ENCODE measurements around the gene SMTNL2. TPM values are rescaled to one million over a fixed set of nuclear protein-coding genes. Genes with fewer than 3 reads are reported as not detected.
A peak's percentile ranks its signal among the peaks of the same experiment; 100 is the strongest.

SMTNL2 gene
- total and polyA plus RNA-seq, 2 donors (not counting 1 experiment from before 2014, with no cell fraction given) = 0.17 to 0.99 TPM

DNA sequence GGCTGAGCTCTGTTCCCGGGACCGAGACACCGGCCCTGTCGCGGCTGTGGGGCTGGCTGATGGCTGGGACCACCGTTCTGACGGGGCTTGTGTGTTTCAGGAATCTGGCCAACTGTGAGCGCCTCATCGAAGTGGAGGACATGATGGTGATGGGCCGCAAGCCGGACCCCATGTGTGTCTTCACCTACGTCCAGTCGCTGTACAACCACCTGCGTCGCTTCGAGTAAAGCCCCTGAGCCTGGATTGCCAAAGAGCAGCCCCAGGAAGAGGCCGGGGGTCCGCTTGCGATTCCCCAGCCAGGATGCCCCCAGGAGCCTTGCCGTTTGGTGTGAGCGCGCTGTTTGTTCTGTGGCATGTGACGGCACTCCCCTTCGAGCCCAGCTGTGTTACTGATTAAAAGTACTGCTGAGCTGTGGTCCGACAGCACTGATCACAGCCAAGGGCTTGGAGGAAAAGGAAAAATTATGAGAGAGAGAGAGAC, 23.0 kb downstream of the SMTNL2 start:
- H4K20me1 ChIP-seq (ENCODE audit: control insufficient read depth, extremely low read depth, insufficient read depth, low read length) = no peaks in the 10 kb centered on the region
- no peak for DNase-seq (ENCODE audit: low read depth in 2 of 2)
- no peak overlapping the region for H3K9ac ChIP-seq (ENCODE audit: insufficient read depth, low read length)
- H3K4me2 ChIP-seq (ENCODE audit: extremely low read depth, insufficient read depth, low read length) = no peak overlapping the region
- no peak for TF ChIP-seq EZH2 (IDR thresholded peaks at IDR 0.05; ENCODE audit: low read length, missing control alignments)
- TF ChIP-seq, protein P1, sequence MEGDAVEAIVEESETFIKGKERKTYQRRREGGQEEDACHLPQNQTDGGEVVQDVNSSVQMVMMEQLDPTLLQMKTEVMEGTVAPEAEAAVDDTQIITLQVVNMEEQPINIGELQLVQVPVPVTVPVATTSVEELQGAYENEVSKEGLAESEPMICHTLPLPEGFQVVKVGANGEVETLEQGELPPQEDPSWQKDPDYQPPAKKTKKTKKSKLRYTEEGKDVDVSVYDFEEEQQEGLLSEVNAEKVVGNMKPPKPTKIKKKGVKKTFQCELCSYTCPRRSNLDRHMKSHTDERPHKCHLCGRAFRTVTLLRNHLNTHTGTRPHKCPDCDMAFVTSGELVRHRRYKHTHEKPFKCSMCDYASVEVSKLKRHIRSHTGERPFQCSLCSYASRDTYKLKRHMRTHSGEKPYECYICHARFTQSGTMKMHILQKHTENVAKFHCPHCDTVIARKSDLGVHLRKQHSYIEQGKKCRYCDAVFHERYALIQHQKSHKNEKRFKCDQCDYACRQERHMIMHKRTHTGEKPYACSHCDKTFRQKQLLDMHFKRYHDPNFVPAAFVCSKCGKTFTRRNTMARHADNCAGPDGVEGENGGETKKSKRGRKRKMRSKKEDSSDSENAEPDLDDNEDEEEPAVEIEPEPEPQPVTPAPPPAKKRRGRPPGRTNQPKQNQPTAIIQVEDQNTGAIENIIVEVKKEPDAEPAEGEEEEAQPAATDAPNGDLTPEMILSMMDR (conservative IDR thresholded peaks at IDR 0.05 in 1 of 2, IDR thresholded peaks at IDR 0.05 in 1 of 2; ENCODE audit: low read depth in 1 of 2, low read length in 2 of 2) = no peak
- H3K27me3 ChIP-seq (ENCODE audit: control insufficient read depth, insufficient read depth, low read length) = peaks cover 8% of the 10 kb centered on the region
- no peak overlapping the region for H3K27ac ChIP-seq (ENCODE audit: insufficient read depth, low read length)
- no peaks in the 10 kb centered on the region for H3K36me3 ChIP-seq (ENCODE audit: control insufficient read depth, insufficient read depth, low read length)
- no peaks in the 10 kb centered on the region for H3K9me3 ChIP-seq (ENCODE audit: control insufficient read depth, insufficient read depth, low read depth, low read length)
- H3K4me3 ChIP-seq (replicated peaks in 1 of 4; ENCODE audit: control extremely low read depth in 1 of 4, insufficient read depth in 1 of 4, low read depth in 3 of 4, low read length in 4 of 4) = no peak overlapping the region
- H2AFZ ChIP-seq (ENCODE audit: low read length) = no peak overlapping the region
- peaks cover 3% of the 10 kb centered on the region for H3K4me1 ChIP-seq (ENCODE audit: control insufficient read depth, extremely low read depth, insufficient read depth, low read length)
- H3K79me2 ChIP-seq (ENCODE audit: control insufficient read depth, insufficient read depth, low read length) = no peaks in the 10 kb centered on the region

DNA sequence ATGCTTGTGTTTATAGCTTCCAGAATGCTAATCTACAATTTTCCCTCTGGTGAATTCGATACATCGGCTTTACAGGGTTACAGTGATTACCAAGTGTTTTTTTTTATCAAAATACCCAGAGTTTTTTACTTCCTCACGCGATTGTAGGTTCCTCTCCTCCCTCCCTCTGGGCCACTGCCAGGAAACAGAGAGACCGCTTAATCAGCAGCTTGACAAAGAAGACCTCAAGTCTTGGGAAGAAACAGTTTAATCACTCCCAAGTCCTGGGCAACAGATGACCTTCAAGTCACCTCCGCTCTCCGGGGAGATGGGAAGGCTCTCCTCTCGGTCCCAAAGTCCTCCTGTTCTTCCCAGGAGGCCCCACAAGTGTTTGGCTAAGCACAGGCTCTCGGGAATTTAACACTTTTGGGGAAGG, 23.5 kb downstream of the SMTNL2 start:
- H3K27ac ChIP-seq (ENCODE audit: insufficient read depth, low read length) = no peak overlapping the region
- H3K79me2 ChIP-seq (ENCODE audit: control insufficient read depth, insufficient read depth, low read length) = no peaks in the 10 kb centered on the region
- peaks cover 3% of the 10 kb centered on the region for H3K4me1 ChIP-seq (ENCODE audit: control insufficient read depth, extremely low read depth, insufficient read depth, low read length)
- H3K9ac ChIP-seq (ENCODE audit: insufficient read depth, low read length) = no peak overlapping the region
- TF ChIP-seq, protein P1 (conservative IDR thresholded peaks at IDR 0.05 in 1 of 2, IDR thresholded peaks at IDR 0.05 in 1 of 2; ENCODE audit: low read depth in 1 of 2, low read length in 2 of 2) = no peak
- TF ChIP-seq EZH2 (IDR thresholded peaks at IDR 0.05; ENCODE audit: low read length, missing control alignments) = no peak
- peak; percentile 67 to 85 for DNase-seq (ENCODE audit: low read depth in 2 of 2)
- H3K4me2 ChIP-seq (ENCODE audit: extremely low read depth, insufficient read depth, low read length) = no peak overlapping the region
- no peak overlapping the region for H3K4me3 ChIP-seq (replicated peaks in 1 of 4; ENCODE audit: control extremely low read depth in 1 of 4, insufficient read depth in 1 of 4, low read depth in 3 of 4, low read length in 4 of 4)
- peaks cover 8% of the 10 kb centered on the region for H3K27me3 ChIP-seq (ENCODE audit: control insufficient read depth, insufficient read depth, low read length)
- no peak overlapping the region for H2AFZ ChIP-seq (ENCODE audit: low read length)
- no peaks in the 10 kb centered on the region for H3K9me3 ChIP-seq (ENCODE audit: control insufficient read depth, insufficient read depth, low read depth, low read length)
- H3K36me3 ChIP-seq (ENCODE audit: control insufficient read depth, insufficient read depth, low read length) = no peaks in the 10 kb centered on the region
- H4K20me1 ChIP-seq (ENCODE audit: control insufficient read depth, extremely low read depth, insufficient read depth, low read length) = no peaks in the 10 kb centered on the region

DNA sequence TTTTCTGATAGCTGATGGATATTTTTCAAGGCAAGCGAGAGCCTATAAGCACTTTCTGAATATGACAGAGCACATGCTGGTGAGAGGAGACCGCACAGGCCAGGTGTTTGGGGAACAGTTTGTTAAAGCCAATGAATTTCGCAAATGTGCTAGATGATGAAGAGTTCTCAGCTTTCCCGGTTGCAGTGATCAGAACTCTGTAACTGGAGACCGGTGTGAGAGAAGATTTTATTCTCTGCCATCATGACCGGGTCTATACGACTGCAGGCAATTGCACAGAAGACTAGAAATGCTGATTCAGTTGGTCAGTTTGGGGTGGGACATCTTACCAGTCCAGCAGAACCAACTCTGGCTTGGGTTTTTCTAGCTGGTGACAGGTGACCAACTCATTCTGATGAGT, 25.4 kb downstream of the SMTNL2 start:
- Histone ChIP-seq H3K4me2 (ENCODE audit: extremely low read depth, insufficient read depth, low read length) (no peak overlapping the region), H3K79me2 (ENCODE audit: control insufficient read depth, insufficient read depth, low read length) (no peaks in the 10 kb centered on the region), H3K36me3 (ENCODE audit: control insufficient read depth, insufficient read depth, low read length) (no peaks in the 10 kb centered on the region), H3K9me3 (ENCODE audit: control insufficient read depth, insufficient read depth, low read depth, low read length) (no peaks in the 10 kb centered on the region), H4K20me1 (ENCODE audit: control insufficient read depth, extremely low read depth, insufficient read depth, low read length) (no peaks in the 10 kb centered on the region), H3K9ac (ENCODE audit: insufficient read depth, low read length) (no peak overlapping the region), H2AFZ (ENCODE audit: low read length) (no peak overlapping the region), H3K4me3 (replicated peaks in 1 of 4; ENCODE audit: control extremely low read depth in 1 of 4, insufficient read depth in 1 of 4, low read depth in 3 of 4, low read length in 4 of 4) (no peak overlapping the region), H3K4me1 (ENCODE audit: control insufficient read depth, extremely low read depth, insufficient read depth, low read length) (peaks cover 3% of the 10 kb centered on the region), H3K27me3 (ENCODE audit: control insufficient read depth, insufficient read depth, low read length) (peaks cover 6% of the 10 kb centered on the region), H3K27ac (ENCODE audit: insufficient read depth, low read length) (no peak overlapping the region)
- TF ChIP-seq, protein P1 (conservative IDR thresholded peaks at IDR 0.05 in 1 of 2, IDR thresholded peaks at IDR 0.05 in 1 of 2; ENCODE audit: low read depth in 1 of 2, low read length in 2 of 2) = no peak
- no peak for TF ChIP-seq EZH2 (IDR thresholded peaks at IDR 0.05; ENCODE audit: low read length, missing control alignments)
- no peak for DNase-seq (ENCODE audit: low read depth in 2 of 2)
